Breast epithelium (tissue), 3 donors: ENCODE data around the gene ARPP19.

Experiments
- CTCF ChIP-seq, 3 donors: fragments of 450-650 bp; IDR thresholded peaks; one replicate each; pipeline ENCODE4 v1.5.1; 2016 to 2017; ENCODE audit warnings: antibody characterized with exemption in 3 of 3, mild to moderate bottlenecking in 3 of 3, moderate library complexity in 3 of 3
- POLR2A ChIP-seq: fragments of 450-650 bp; IDR thresholded peaks from one replicate; pipeline ENCODE4 v1.6.1; 2016; ENCODE audit warnings: antibody characterized with exemption, mild to moderate bottlenecking, moderate library complexity
- POLR2AphosphoS5 ChIP-seq, 3 donors: sonication (generic); formaldehyde crosslinking; IDR thresholded peaks; one replicate each; pipeline ENCODE4 v1.6.1; 2017; ENCODE audit warnings: antibody characterized with exemption in 3 of 3

- TF ChIP-seq POLR2A (no peak), CTCF (IDR thresholded peaks at IDR 0.05) (no peak), POLR2AphosphoS5 (IDR thresholded peaks at IDR 0.05) (no peak)
These were observed 40.1 kb downstream of the ARPP19 start, which contains the start of gene MYO5A for GRCh38 chr15:52528564-52529340.
